Colonic mucosa (tissue), 4 donors: ENCODE results near the gene USH1C. TPM values are rescaled to one million over a fixed set of nuclear protein-coding genes. Genes with fewer than 3 reads are reported as not detected.

ENCODE experiments used
- DNase-seq: peaks from one replicate; pipeline ENCODE4 v3.0.0-alpha.2; 2020
- H3K27ac ChIP-seq: fragments of 200-600 bp; one replicate; pipeline ENCODE4 v1.8.0; 2021
- H3K27me3 ChIP-seq: fragments of 200-600 bp; one replicate; pipeline ENCODE4 v1.8.0; 2021
- H3K36me3 ChIP-seq: fragments of 200-600 bp; one replicate; pipeline ENCODE4 v1.8.0; 2021
- H3K4me1 ChIP-seq: fragments of 200-600 bp; one replicate; pipeline ENCODE4 v1.8.0; 2021; ENCODE audit warnings: mild to moderate bottlenecking
- H3K4me3 ChIP-seq: fragments of 200-600 bp; one replicate; pipeline ENCODE4 v1.8.0; 2021
- H3K9ac ChIP-seq, 2 donors: one replicate each; pipeline ENCODE4 v1.7.0; 2013; ENCODE audit warnings: control low read depth in 2 of 2, low read depth in 2 of 2, low read length in 2 of 2
- H3K9me3 ChIP-seq: fragments of 200-600 bp; one replicate; pipeline ENCODE4 v1.8.0; 2021
- CTCF ChIP-seq: fragments of 200-600 bp; IDR thresholded peaks from one replicate; pipeline ENCODE4 v1.8.0; 2022; ENCODE audit warnings: antibody characterized with exemption, mild to moderate bottlenecking
- intact Hi-C: fragments of 100-400 bp; cut with DNase I; formaldehyde crosslinking; loops from one replicate; pipeline ENCODE4 v1.14.1; 2022
- total RNA-seq, 2 donors: library from RNA; stranded (reverse); fragmentation: NEBNext Ultra II Directional in 1 of 2; extraction: Animal tissue kit (Norgen Biotek cat#: 25700) in 1 of 2; gene quantifications; one replicate each; pipeline ENCODE4 v1.2.1, GENCODE V29; 2021
- donor health status: healthy.
- donor health status: DM: no; HTN: no; CAD: no.
- donor health status: DM: no; HTN: no; CAD: no.

Gene USH1C
- total RNA-seq, 2 donors from 2014 or later: 143 to 161 TPM

- H3K9ac ChIP-seq: no peak overlapping the region
- peak; percentile 42 for DNase-seq
- H3K27ac ChIP-seq: no peak overlapping the region
- no peak overlapping the region for H3K4me3 ChIP-seq
- no peaks in the 10 kb centered on the region for H3K9me3 ChIP-seq
- intact Hi-C loops: no loop called here
- TF ChIP-seq CTCF: no peak
- H3K36me3 ChIP-seq: no peaks in the 10 kb centered on the region
- H3K4me1 ChIP-seq: no peaks in the 10 kb centered on the region
- H3K27me3 ChIP-seq: no peaks in the 10 kb centered on the region
Observed at GRCh38 chr11:17498058-17498457, 46.2 kb downstream of the USH1C start.

- no peak for TF ChIP-seq CTCF
- DNase-seq: no peak
- no peaks in the 10 kb centered on the region for H3K27me3 ChIP-seq
- no peak overlapping the region for H3K27ac ChIP-seq
- no peaks in the 10 kb centered on the region for H3K36me3 ChIP-seq
- H3K9me3 ChIP-seq: no peaks in the 10 kb centered on the region
- intact Hi-C loops: no loop called here
- no peak overlapping the region for H3K4me3 ChIP-seq
- H3K4me1 ChIP-seq: no peaks in the 10 kb centered on the region
- no peak overlapping the region for H3K9ac ChIP-seq
Observed at GRCh38 chr11:17496406-17496805, 47.8 kb downstream of the USH1C start.

GRCh38 chr11:17494019-17494418 lies 50.2 kb downstream of the USH1C start:
- H3K27ac ChIP-seq: no peak overlapping the region
- no peaks in the 10 kb centered on the region for H3K9me3 ChIP-seq
- H3K4me1 ChIP-seq: no peaks in the 10 kb centered on the region
- DNase-seq: no peak
- no peaks in the 10 kb centered on the region for H3K27me3 ChIP-seq
- no peak for TF ChIP-seq CTCF
- H3K36me3 ChIP-seq: no peaks in the 10 kb centered on the region
- H3K4me3 ChIP-seq: no peak overlapping the region
- intact Hi-C loops: no loop called here
- H3K9ac ChIP-seq: no peak overlapping the region

GRCh38 chr11:17490938-17491337 lies 53.3 kb downstream of the USH1C start:
- Histone ChIP-seq H3K36me3 (no peaks in the 10 kb centered on the region), H3K9me3 (no peaks in the 10 kb centered on the region), H3K9ac (no peak overlapping the region), H3K27me3 (no peaks in the 10 kb centered on the region), H3K4me3 (no peak overlapping the region), H3K27ac (no peak overlapping the region), H3K4me1 (no peaks in the 10 kb centered on the region)
- intact Hi-C loops: no loop called here
- TF ChIP-seq CTCF: no peak
- DNase-seq: no peak

- no peak for TF ChIP-seq CTCF
- DNase-seq: no peak
- H3K27ac ChIP-seq: no peak overlapping the region
- no peaks in the 10 kb centered on the region for H3K9me3 ChIP-seq
- no peak overlapping the region for H3K4me3 ChIP-seq
- no peaks in the 10 kb centered on the region for H3K36me3 ChIP-seq
- no peaks in the 10 kb centered on the region for H3K4me1 ChIP-seq
- intact Hi-C loops: no loop called here
- no peak overlapping the region for H3K9ac ChIP-seq
- H3K27me3 ChIP-seq: no peaks in the 10 kb centered on the region
Observed at GRCh38 chr11:17490232-17490631, 54.0 kb downstream of the USH1C start.

GRCh38 chr11:17489751-17490150 lies 54.5 kb downstream of the USH1C start:
- no peak for TF ChIP-seq CTCF
- DNase-seq: no peak
- Histone ChIP-seq H3K9ac (no peak overlapping the region), H3K36me3 (no peaks in the 10 kb centered on the region), H3K9me3 (no peaks in the 10 kb centered on the region), H3K4me1 (no peaks in the 10 kb centered on the region), H3K4me3 (no peak overlapping the region), H3K27me3 (no peaks in the 10 kb centered on the region), H3K27ac (no peak overlapping the region)
- intact Hi-C loops: no loop called here
